Superior temporal gyrus (tissue), 1 donor: Measurements from ENCODE around the gene DSN1.

ENCODE experiments used
- DNase-seq: peaks from one replicate; pipeline ENCODE4 v3.0.0-alpha.2; 2016; ENCODE audit errors: extremely low spot score

The DSN1 gene

GRCh38 chr20:36756496-36756895 lies 17.1 kb downstream of the DSN1 start:
- DNase-seq = no peak

- peak; percentile 88 for DNase-seq
Measured at GRCh38 chr20:36754656-36755222, 18.8 kb downstream of the DSN1 start.

- no peak for DNase-seq
Measured at GRCh38 chr20:36752582-36752981, 21.0 kb downstream of the DSN1 start.

GRCh38 chr20:36745927-36746659 lies 27.5 kb downstream of the DSN1 start, which contains the start of gene NDRG3:
Gene NDRG3, minus strand, starts transcription at chr20:36746090. Its CDS starts 24,355 bp downstream, at chr20:36721735.
- DNase-seq = peak; percentile 95

GRCh38 chr20:36745234-36745926 lies 28.2 kb downstream of the DSN1 start:
- DNase-seq = no peak

GRCh38 chr20:36744764-36745191 lies 28.8 kb downstream of the DSN1 start:
- DNase-seq = no peak

GRCh38 chr20:36744243-36744642 lies 29.3 kb downstream of the DSN1 start:
- no peak for DNase-seq

- no peak for DNase-seq
Measured at GRCh38 chr20:36742558-36742957, 31.0 kb downstream of the DSN1 start.

- DNase-seq = no peak
Measured at GRCh38 chr20:36741072-36741471, 32.5 kb downstream of the DSN1 start.

- DNase-seq = no peak
Measured at GRCh38 chr20:36737183-36737499, 36.4 kb downstream of the DSN1 start.

- DNase-seq = no peak
Measured at GRCh38 chr20:36736451-36737182, 36.9 kb downstream of the DSN1 start.

GRCh38 chr20:36732456-36732855 lies 41.1 kb downstream of the DSN1 start:
- DNase-seq = no peak

GRCh38 chr20:36728986-36729385 lies 44.6 kb downstream of the DSN1 start:
- no peak for DNase-seq

- no peak for DNase-seq
Measured at GRCh38 chr20:36726168-36726567, 47.4 kb downstream of the DSN1 start.

- no peak for DNase-seq
Measured at GRCh38 chr20:36720510-36720909, 53.1 kb downstream of the DSN1 start.

GRCh38 chr20:36717657-36718056 lies 55.9 kb downstream of the DSN1 start:
- DNase-seq = peak; percentile 76

GRCh38 chr20:36717021-36717420 lies 56.5 kb downstream of the DSN1 start:
- DNase-seq = peak; percentile 47

GRCh38 chr20:36712775-36713174 lies 60.8 kb downstream of the DSN1 start:
- no peak for DNase-seq

GRCh38 chr20:36709126-36709525 lies 64.4 kb downstream of the DSN1 start:
- no peak for DNase-seq

- DNase-seq = no peak
Measured at GRCh38 chr20:36703530-36703929, 70.0 kb downstream of the DSN1 start.
